Measurements from ENCODE around the gene HLA-DPB1. TPM values are rescaled to one million over a fixed set of nuclear protein-coding genes. Genes with fewer than 3 reads are reported as not detected.

The HLA-DPB1 gene
- polyA plus RNA-seq, 1 experiment: 11.2 TPM

GRCh38 chr6:33124525-33124901 is 48.7 kb downstream of the HLA-DPB1 start:
- peaks cover 8% of the 10 kb centered on the region for H3K27me3 ChIP-seq (ENCODE audit: control insufficient read depth, insufficient read depth, low read length)
- ChIA-PET CTCF (interaction anchor here (0.5 to 3.4 kb wide), 8 partner anchors 9 to 124 kb away, joined by 3 to 14 read pairs (median 5); partner anchors contain the start of gene HSD17B8), POLR2A (no interaction called here)

DNA sequence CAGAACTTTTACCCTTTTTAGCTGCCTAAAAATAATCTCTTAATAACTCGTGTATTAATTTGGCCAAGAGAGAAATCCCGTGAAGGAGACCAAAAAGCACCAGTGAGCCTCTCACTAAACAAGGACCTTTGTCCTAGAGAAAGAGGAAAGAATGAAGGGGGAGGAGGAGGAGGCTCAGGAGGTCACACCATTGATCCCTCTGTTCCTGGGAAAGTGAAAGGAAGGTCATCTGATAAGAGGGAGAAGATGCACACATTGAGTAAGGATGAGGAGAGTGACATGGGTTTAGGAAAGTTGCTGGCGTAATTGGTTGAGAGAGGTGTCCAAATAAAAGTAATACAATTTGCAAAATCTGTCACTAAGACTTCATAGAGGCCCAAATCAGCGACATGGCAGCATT is 49.2 kb downstream of the HLA-DPB1 start:
- no peaks in the 10 kb centered on the region for H3K36me3 ChIP-seq (ENCODE audit: control insufficient read depth, insufficient read depth, low read length)
- TF ChIP-seq CTCF (IDR thresholded peaks at IDR 0.05; ENCODE audit: insufficient read depth, low read depth, low read length): no peak
- H3K4me3 ChIP-seq (ENCODE audit: low read depth, low read length): no peak overlapping the region
- H3K27me3 ChIP-seq (ENCODE audit: control insufficient read depth, insufficient read depth, low read length): peaks cover 6% of the 10 kb centered on the region
- POLR2A ChIA-PET: no interaction called here
- DNase-seq (ENCODE audit: low read depth): no peak
- CTCF ChIA-PET: interaction anchor here (0.5 to 3.4 kb wide), 9 partner anchors 9 to 123 kb away, joined by 3 to 26 read pairs (median 7); partner anchors contain the start of gene HSD17B8

More at GRCh38 chr6:33124525-33124901, 48.7 kb downstream of the HLA-DPB1 start:
- H3K36me3 ChIP-seq (ENCODE audit: control insufficient read depth, insufficient read depth, low read length): no peaks in the 10 kb centered on the region
- no peak overlapping the region for H3K4me3 ChIP-seq (ENCODE audit: low read depth, low read length)
- TF ChIP-seq CTCF (IDR thresholded peaks at IDR 0.05; ENCODE audit: insufficient read depth, low read depth, low read length): no peak
- no peak for DNase-seq (ENCODE audit: low read depth)

DNA sequence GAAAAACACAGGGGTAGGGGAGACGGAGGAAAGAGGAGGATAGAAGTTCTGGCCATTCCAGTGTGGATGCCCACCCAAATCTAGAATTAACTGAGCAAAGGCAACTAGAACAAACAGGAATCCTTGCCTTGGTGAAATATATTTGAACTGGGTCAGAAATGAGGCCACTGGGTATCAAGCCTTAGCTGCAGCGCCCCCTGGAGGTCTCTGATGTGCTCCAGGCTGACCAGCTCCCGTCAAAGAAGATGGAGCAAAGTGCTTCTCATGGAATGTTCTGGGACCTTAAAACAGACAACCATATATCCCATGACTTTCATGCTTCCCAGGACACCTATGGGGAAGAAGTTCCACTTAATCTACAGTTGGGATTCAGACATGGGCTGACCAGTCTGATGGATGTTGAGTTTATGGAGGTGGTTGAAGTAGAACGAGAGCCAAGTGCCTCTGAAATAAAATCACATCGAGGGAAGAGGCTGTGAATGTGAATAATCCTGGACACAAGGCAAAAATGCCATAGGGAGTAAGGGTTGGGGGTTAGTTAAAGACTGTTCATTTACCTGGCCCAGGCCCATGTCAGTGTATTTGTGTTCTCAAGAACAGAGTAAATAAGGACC is 50.4 kb downstream of the HLA-DPB1 start:
- peak; percentile 66 for TF ChIP-seq CTCF (IDR thresholded peaks at IDR 0.05; ENCODE audit: insufficient read depth, low read depth, low read length)
- no peaks in the 10 kb centered on the region for H3K36me3 ChIP-seq (ENCODE audit: control insufficient read depth, insufficient read depth, low read length)
- ChIA-PET POLR2A (no interaction called here), CTCF (interaction anchor here (0.7 to 3.4 kb wide), 20 partner anchors 8 to 150 kb away, joined by 3 to 26 read pairs (median 4); partner anchors contain the start of gene B3GALT4)
- H3K4me3 ChIP-seq (ENCODE audit: low read depth, low read length): no peak overlapping the region
- peaks cover 8% of the 10 kb centered on the region for H3K27me3 ChIP-seq (ENCODE audit: control insufficient read depth, insufficient read depth, low read length)
- DNase-seq (ENCODE audit: low read depth): no peak

- POLR2A ChIA-PET: no interaction called here
- CTCF ChIA-PET: interaction anchor here (0.8 to 3.4 kb wide), 3 partner anchors 9 to 20 kb away, joined by 3 to 11 read pairs (median 6); no protein-coding TSS in a partner anchor
- Histone ChIP-seq H3K36me3 (ENCODE audit: control insufficient read depth, insufficient read depth, low read length) (no peaks in the 10 kb centered on the region), H3K4me3 (ENCODE audit: low read depth, low read length) (no peak overlapping the region), H3K27me3 (ENCODE audit: control insufficient read depth, insufficient read depth, low read length) (peaks cover 8% of the 10 kb centered on the region)
- no peak for TF ChIP-seq CTCF (IDR thresholded peaks at IDR 0.05; ENCODE audit: insufficient read depth, low read depth, low read length)
- no peak for DNase-seq (ENCODE audit: low read depth)
Observed at GRCh38 chr6:33128318-33128717, 52.5 kb downstream of the HLA-DPB1 start.

DNA sequence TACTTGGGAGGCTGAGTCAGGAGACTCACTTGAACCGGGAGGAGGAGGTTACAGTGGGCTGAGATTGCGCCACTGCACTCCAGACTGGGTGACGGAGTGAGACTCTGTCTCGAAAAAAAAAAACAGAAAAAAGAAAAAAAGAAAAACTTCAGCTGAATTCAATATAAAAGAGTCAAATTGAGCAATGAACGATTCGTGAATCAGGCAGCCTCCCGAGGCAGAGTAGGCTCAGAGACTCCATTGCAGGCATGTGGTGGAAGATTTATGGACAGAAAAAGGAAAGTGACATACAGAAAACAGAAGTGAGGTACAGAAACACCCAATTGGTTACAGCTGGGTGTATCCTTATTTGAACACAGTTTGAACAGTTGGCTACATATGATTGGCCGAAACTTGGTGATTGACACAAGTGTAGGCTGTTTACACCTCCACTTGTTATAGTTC is 56.3 kb downstream of the HLA-DPB1 start:
- CTCF ChIA-PET: interaction anchor here (1.1 to 3.1 kb wide), 2 partner anchors 12 to 252 kb away, joined by 3 to 9 read pairs; no protein-coding TSS in a partner anchor
- no peak for TF ChIP-seq CTCF (IDR thresholded peaks at IDR 0.05; ENCODE audit: insufficient read depth, low read depth, low read length)
- no peak overlapping the region for H3K4me3 ChIP-seq (ENCODE audit: low read depth, low read length)
- peaks cover 8% of the 10 kb centered on the region for H3K27me3 ChIP-seq (ENCODE audit: control insufficient read depth, insufficient read depth, low read length)
- no peaks in the 10 kb centered on the region for H3K36me3 ChIP-seq (ENCODE audit: control insufficient read depth, insufficient read depth, low read length)
- POLR2A ChIA-PET: no interaction called here
- DNase-seq (ENCODE audit: low read depth): no peak

Data from BJ (cell line).